Prostate gland (tissue), 2 donors: ENCODE measurements around the gene NOP16. TPM values are rescaled to one million over a fixed set of nuclear protein-coding genes. Genes with fewer than 3 reads are reported as not detected.
A peak's percentile ranks its signal among the peaks of the same experiment; 100 is the strongest.

Experiments
- DNase-seq: peaks from one replicate; pipeline ENCODE4 v3.0.0-alpha.2; 2019; ENCODE audit warnings: low spot score
- H3K27ac ChIP-seq, 2 donors: fragments of 200-600 bp; sonication (generic); 2 replicates each; pipeline ENCODE4 v1.5.1; 2017 to 2019
- H3K27me3 ChIP-seq: fragments of 200-600 bp; sonication (generic); replicated peaks from 2 replicates; pipeline ENCODE4 v1.5.1; 2019; ENCODE audit not compliant: insufficient read depth
- H3K36me3 ChIP-seq, 2 donors: fragments of 200-600 bp; sonication (generic); 1 replicate in 1 of 2; 2 replicates in 1 of 2; pipeline versions ENCODE4 v1.5.1 to v1.8.1; 2017 to 2019
- H3K4me1 ChIP-seq: fragments of 200-600 bp; sonication (generic); replicated peaks from 2 replicates; pipeline ENCODE4 v1.5.1; 2019
- H3K4me3 ChIP-seq, 2 donors: fragments of 200-600 bp; sonication (generic); 2 replicates each; pipeline ENCODE4 v1.5.1; 2017 to 2019
- H3K9me3 ChIP-seq: fragments of 200-600 bp; sonication (generic); 2 replicates; pipeline ENCODE4 v1.5.1; 2017
- CTCF ChIP-seq, 4 experiments: fragments of 200-600 bp in 2 of 4; fragments of 450-650 bp in 2 of 4; sonication (generic) in 2 of 4; IDR thresholded peaks; 1 replicate in 3 of 4; 2 replicates in 1 of 4; pipeline ENCODE4 v1.5.1; 2016 to 2019; ENCODE audit warnings: antibody characterized with exemption in 4 of 4, mild to moderate bottlenecking in 2 of 4, moderate library complexity in 2 of 4
- POLR2A ChIP-seq: fragments of 450-650 bp; IDR thresholded peaks from one replicate; pipeline ENCODE4 v1.6.1; 2016; ENCODE audit warnings: antibody characterized with exemption, mild to moderate bottlenecking
- POLR2AphosphoS5 ChIP-seq: sonication (generic); formaldehyde crosslinking; IDR thresholded peaks from one replicate; pipeline ENCODE4 v1.6.1; 2017; ENCODE audit warnings: antibody characterized with exemption
- WGBS: methylation state at CpG from one replicate; pipeline ENCODE4 v1.1.5; 2018; 5-methylcytosine and 5-hydroxymethylcytosine counted together
- intact Hi-C: fragments of 100-400 bp; cut with DNase I; formaldehyde crosslinking; loops from one replicate; pipeline ENCODE4 v1.14.2; 2022
- total RNA-seq, 2 donors: library from RNA; depleted of rRNA; stranded (reverse); fragments of >200 nt; gene quantifications; one replicate each; pipeline ENCODE4 v1.1.0, GENCODE V29; 2016

The NOP16 gene
- 10 to 100 TPM; 10.8 to 11.6 TPM for total RNA-seq

GRCh38 chr5:176388444-176389134 is at the start of gene NOP16, which contains the start of gene HIGD2A:
NOP16 (minus strand) TSS chr5:176388598; CDS start chr5:176388539, 59 bp downstream.
HIGD2A (plus strand) TSS chr5:176388751; CDS start chr5:176388820, 69 bp downstream.
- under 1% methylated on average over 47 of the region's 47 CpGs for WGBS
- H3K36me3 ChIP-seq = peaks cover 0 to under 1% of the 10 kb centered on the region in 2 donors
- intact Hi-C loops = no loop called here
- H3K27me3 ChIP-seq = no peaks in the 10 kb centered on the region
- H3K4me3 ChIP-seq = peak within 1 kb of the TSS; percentile 60 to 72
- peak within 1 kb of the TSS; percentile 94 to 95 for H3K27ac ChIP-seq
- peak; percentile 96 for TF ChIP-seq POLR2AphosphoS5
- TF ChIP-seq POLR2A = no peak
- peak in 3 of 4 experiments; percentile 9 to 50 (median 23) for TF ChIP-seq CTCF (IDR thresholded peaks at IDR 0.05)
- no peaks in the 10 kb centered on the region for H3K4me1 ChIP-seq
- H3K9me3 ChIP-seq = no peaks in the 10 kb centered on the region
- DNase-seq = peak; percentile 98

- Histone ChIP-seq H3K4me1 (no peaks in the 10 kb centered on the region), H3K4me3 (no peak overlapping the region), H3K36me3 (no peaks in the 10 kb centered on the region), H3K27me3 (no peaks in the 10 kb centered on the region), H3K9me3 (no peaks in the 10 kb centered on the region), H3K27ac (no peak overlapping the region)
- TF ChIP-seq POLR2A (no peak), POLR2AphosphoS5 (no peak), CTCF (IDR thresholded peaks at IDR 0.05) (no peak)
- no peak for DNase-seq
- 40% methylated on average over 5 of the region's 5 CpGs for WGBS
- intact Hi-C loops = no loop called here
Observed at GRCh38 chr5:176436656-176437055, 48.3 kb upstream of the NOP16 start.

- no peak overlapping the region for H3K27ac ChIP-seq
- no peak overlapping the region for H3K4me3 ChIP-seq
- no peaks in the 10 kb centered on the region for H3K36me3 ChIP-seq
- H3K4me1 ChIP-seq = no peaks in the 10 kb centered on the region
- intact Hi-C loops = no loop called here
- no peaks in the 10 kb centered on the region for H3K9me3 ChIP-seq
- TF ChIP-seq POLR2AphosphoS5 (no peak), POLR2A (no peak), CTCF (IDR thresholded peaks at IDR 0.05) (no peak)
- WGBS = 87% methylated on average over 5 of the region's 5 CpGs
- H3K27me3 ChIP-seq = no peaks in the 10 kb centered on the region
- no peak for DNase-seq
Observed at GRCh38 chr5:176432707-176433106, 44.3 kb upstream of the NOP16 start.

GRCh38 chr5:176429972-176430371 is 41.6 kb upstream of the NOP16 start:
- H3K4me3 ChIP-seq = no peak overlapping the region
- intact Hi-C loops = no loop called here
- WGBS = 62% methylated on average over 4 of the region's 4 CpGs
- TF ChIP-seq CTCF (IDR thresholded peaks at IDR 0.05) (no peak), POLR2A (no peak), POLR2AphosphoS5 (no peak)
- no peaks in the 10 kb centered on the region for H3K36me3 ChIP-seq
- no peaks in the 10 kb centered on the region for H3K9me3 ChIP-seq
- DNase-seq = no peak
- H3K27me3 ChIP-seq = no peaks in the 10 kb centered on the region
- H3K27ac ChIP-seq = no peak overlapping the region
- no peaks in the 10 kb centered on the region for H3K4me1 ChIP-seq

GRCh38 chr5:176427971-176428370 is 39.6 kb upstream of the NOP16 start:
- WGBS = 75% methylated on average over 4 of the region's 4 CpGs
- Histone ChIP-seq H3K4me3 (no peak overlapping the region), H3K27ac (no peak overlapping the region), H3K4me1 (no peaks in the 10 kb centered on the region), H3K36me3 (no peaks in the 10 kb centered on the region), H3K9me3 (no peaks in the 10 kb centered on the region), H3K27me3 (no peaks in the 10 kb centered on the region)
- no peak for DNase-seq
- intact Hi-C loops = no loop called here
- TF ChIP-seq POLR2AphosphoS5 (no peak), CTCF (IDR thresholded peaks at IDR 0.05) (no peak), POLR2A (no peak)
